Stimulated activated CD8-positive, alpha-beta memory T cell treated with anti-CD3 and anti-CD28 coated beads, Interleukin-7, amount 100 ng/mL, for 4 hours (primary cell): ENCODE data around the gene E4F1.
A peak's percentile ranks its signal among the peaks of the same experiment; 100 is the strongest.

Experiments
- DNase-seq, 2 donors: peaks; one replicate each; pipeline ENCODE4 v3.0.0-alpha.2; 2020; ENCODE audit warnings: low read depth in 2 of 2

Gene E4F1, protein sequence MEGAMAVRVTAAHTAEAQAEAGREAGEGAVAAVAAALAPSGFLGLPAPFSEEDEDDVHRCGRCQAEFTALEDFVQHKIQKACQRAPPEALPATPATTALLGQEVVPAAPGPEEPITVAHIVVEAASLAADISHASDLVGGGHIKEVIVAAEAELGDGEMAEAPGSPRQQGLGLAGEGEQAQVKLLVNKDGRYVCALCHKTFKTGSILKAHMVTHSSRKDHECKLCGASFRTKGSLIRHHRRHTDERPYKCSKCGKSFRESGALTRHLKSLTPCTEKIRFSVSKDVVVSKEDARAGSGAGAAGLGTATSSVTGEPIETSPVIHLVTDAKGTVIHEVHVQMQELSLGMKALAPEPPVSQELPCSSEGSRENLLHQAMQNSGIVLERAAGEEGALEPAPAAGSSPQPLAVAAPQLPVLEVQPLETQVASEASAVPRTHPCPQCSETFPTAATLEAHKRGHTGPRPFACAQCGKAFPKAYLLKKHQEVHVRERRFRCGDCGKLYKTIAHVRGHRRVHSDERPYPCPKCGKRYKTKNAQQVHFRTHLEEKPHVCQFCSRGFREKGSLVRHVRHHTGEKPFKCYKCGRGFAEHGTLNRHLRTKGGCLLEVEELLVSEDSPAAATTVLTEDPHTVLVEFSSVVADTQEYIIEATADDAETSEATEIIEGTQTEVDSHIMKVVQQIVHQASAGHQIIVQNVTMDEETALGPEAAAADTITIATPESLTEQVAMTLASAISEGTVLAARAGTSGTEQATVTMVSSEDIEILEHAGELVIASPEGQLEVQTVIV

DNA sequence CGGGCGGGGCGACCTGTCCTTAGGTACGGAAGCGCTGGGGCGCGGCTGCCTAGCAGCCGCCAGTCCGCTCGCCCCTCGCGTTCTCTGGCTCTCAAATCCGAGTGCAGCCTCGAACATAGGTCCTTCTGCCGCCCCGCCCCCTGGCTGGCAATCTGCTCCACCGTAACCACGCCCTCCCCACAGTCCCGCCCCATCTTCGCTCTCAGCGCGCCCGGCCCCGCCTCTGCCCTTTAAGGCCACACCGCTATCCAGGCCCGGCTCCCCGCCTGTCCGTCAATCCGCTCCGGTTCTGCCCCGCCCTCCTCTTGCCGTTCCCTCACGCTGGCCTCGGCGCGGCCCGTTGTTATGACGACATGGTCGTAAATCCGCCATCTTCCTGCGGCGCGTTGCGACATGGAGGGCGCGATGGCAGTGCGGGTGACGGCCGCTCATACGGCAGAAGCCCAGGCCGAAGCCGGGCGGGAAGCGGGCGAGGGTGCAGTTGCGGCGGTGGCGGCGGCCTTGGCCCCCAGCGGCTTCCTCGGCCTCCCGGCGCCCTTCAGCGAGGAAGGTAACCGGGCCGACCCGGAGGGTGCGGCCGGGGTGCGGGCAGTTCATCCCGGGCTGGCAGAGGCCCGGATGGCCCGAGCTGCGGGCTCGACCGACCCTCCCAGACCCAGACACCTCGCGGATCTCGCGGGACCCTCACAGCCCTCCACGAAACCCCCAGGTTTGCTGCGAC, at the start of gene E4F1:
Gene E4F1 (plus strand): TSS at position 371 of the 721 bp plus-strand sequence. CDS start 23 bp downstream, at position 394.
- peak; percentile 98 to 99 for DNase-seq

DNA sequence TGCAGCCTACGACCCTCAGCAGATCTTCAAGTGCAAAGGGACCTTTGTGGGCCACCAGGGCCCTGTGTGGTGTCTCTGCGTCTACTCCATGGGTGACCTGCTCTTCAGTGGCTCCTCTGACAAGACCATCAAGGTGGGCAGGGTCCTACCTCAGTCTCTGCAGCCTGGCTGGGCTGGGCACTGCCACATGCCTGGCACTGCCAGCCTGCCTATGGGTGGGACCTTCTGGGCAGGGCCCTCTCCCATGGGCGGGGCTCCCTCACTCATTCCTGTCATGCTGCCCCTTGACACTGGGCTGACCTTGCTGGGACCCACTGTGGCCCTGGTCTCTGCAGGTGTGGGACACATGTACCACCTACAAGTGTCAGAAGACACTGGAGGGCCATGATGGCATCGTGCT, 49.5 kb upstream of the E4F1 start:
- DNase-seq = no peak

DNA sequence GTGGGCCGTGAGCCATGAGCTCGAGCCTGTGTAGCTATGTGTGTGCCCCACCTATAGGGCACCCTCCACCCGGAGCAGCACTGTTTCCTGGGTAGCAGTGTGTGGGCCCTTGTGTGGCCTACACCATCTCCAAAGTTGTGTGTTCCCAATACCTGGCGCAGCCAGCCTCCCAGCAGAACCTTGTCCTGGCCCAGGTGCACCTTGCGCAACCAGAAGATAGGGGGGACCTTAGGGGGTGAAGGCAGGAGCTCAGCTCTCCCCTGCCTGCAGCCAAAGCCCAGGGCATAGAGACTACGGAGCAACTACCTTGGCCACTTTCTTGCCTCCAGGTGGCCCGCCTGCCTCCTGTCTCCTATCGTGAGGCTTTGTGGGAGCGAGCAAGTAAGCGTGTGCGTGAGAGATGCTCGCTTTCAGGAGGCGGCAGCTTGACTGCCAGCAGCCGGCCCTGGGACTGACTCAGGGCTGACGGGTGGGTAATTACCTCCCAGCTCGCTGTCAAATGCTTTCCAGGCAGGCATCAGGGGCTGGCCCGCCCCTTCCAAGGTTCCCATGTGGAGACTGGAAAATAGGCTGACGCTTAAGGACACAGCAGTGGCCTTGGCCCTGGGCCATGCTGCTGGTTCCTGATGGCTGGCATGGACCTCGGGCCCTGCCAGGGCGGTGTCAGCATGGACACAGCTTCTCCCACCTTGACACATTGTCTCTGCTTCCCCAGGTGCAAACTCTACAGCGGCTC, 48.8 kb upstream of the E4F1 start:
- DNase-seq = no peak

DNA sequence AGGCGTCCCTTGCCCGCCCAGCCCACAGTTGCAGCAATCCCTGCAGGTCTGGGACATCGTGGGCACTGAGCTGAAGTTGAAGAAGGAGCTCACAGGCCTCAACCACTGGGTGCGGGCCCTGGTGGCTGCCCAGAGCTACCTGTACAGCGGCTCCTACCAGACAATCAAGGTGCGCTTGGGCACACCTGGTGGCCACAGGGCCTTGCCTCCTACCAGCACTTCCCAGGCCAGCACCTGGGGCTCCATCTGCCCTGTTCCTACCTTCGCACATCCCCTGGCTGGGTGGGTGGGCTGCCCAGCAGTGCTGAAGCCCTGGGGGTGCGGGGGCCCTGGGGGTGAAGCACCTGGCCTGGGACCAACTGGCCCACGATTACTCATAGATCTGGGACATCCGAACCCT, 47.9 kb upstream of the E4F1 start:
- DNase-seq = no peak

DNA sequence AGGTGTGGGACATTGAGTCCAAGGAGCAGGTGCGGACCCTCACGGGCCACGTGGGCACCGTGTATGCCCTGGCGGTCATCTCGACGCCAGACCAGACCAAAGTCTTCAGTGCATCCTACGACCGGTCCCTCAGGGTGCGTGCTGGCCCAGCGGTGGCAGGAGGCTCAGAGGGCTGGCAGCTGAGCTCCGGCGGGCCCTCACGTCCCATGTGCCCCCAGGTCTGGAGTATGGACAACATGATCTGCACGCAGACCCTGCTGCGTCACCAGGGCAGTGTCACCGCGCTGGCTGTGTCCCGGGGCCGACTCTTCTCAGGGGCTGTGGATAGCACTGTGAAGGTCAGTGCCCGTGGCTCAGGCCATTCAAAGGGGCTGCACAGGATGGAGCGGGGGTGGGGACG, 47.3 kb upstream of the E4F1 start:
- no peak for DNase-seq

DNA sequence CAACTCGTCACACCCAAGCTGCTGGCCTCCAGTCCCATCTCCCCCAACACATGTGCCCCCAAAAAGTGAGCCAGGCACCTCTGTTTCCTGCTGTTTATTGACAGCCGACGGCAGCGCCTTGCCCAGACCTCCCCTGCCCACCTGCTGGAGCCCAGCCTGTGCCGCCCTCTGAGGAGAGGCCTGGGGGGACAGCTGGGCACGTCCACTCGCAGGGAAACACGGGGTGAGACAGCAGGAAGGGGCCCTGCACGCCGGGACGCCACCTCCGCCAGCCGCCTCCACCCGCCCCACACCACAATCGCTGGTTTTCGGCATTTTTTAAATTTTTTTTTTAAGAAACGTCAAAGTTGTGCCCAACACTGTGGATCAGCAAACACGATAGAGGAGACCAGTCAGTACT, 46.3 kb upstream of the E4F1 start:
- no peak for DNase-seq

DNA sequence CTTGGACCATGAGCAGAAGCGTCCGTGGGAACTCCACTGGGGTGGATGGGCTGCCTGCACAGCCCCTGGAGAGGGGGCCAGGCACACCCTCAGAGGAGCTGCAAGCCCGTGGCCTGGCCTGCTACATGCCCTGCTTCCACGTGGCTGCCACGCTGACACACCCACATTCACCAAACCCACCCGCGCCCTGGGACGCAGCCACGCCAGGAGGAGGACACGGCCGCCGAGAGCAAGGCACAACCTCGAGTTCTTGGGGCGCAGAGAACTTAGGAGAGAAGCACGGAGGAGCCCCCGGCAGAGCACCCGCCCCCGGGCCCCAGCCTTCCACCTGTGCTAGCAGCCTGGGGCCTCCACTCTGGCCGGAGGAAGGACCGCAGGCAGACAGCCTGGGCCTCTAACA, 45.8 kb upstream of the E4F1 start:
- DNase-seq = no peak

DNA sequence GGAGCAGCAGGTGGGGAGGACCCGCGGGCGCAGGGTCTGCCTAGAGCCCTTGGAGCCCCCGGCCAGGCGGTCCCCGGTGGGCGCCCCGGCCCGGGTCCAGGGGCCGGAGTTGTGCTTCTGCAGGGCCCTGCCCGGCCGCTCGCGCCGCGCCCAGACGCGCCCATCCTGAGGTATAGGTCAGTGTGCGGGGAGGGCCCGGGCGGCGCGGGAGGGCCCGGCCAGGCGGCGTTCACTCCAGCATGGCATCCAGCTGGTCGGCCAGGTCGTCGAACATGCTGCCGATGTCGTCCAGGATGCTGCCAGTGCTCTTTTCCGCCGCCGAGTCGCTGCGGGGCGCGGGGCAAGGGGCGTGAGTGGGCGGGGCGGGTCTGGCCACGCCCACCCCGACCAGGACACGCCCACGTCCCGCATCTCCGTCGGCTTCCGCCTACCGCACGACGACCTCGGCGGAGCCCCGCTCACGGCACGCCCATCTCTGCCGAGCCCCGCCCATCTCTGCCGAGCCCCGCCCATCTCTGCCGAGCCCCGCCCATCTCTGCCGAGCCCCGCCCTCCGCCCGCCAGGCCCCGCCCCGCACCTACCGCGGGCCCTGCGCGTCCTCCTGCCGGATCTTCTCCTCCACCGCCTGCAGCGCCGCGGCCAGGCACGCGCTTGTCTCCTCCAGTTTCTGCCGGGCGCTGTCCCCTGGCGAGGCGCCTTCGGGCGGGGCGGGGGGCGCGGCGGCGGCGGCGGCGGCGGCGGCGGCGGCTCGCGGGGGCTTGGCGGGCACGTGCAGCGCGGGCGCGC, 44.9 kb upstream of the E4F1 start:
- DNase-seq = no peak

DNA sequence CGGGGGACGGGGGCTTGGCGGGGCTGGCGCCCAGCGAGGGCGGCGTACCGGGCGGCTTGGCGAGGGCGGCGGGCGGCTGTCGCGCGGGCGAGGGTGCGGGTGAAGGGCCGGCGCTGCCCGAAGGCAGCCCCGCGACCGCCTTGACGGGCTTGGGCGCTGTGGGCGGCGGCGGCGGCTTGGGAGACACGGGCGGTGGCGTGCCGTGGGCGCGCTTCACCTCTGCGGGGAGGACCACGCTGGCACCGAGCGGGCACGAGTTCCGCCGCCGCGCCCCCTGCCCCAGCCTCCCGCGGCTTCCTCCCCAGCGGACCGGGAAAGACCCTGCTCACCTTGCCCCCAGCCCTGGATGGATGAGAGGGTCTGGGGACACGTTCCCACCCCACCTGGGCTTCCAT, 44.3 kb upstream of the E4F1 start:
- no peak for DNase-seq

DNA sequence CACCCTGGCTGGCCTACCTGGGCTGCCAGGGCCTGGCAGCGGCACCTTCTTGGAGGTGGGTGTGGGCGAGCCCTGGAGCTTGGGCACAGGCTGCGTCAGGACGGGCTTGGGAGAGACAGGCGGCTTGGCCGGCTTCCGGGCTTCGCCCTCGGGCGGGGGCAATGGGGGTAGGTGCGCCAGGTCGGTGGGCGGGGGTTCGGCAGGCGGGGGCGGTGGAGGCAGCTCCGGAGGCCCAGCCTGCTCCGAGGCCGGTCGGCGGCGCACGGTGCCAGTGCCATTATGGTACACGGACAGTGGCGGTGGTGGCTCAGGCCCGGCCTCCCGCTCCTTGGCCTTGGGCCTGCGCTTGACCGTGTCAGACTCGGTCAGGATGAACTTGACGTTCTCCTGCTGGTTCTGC, 43.8 kb upstream of the E4F1 start:
- no peak for DNase-seq

DNA sequence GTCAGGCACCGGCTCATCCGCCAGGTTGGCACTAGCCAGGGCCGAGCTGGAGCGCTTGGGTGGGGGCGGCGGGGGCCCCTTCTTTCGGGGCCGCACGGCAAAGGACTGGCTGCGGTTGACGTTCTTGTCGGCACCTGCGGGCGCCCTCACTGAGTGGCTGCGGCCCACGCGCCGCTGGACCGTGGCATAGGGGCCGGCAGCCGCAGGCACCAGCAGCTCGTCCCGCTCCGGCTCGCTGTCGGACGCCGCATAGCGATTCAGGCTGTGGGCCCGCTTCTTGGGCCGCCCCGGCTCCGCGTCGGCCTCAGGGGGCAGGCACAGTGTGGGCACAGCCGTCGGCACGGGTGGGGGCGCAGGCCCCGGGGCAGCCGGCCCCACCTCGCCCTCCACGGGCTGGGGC, 42.9 kb upstream of the E4F1 start:
- DNase-seq = no peak

DNA sequence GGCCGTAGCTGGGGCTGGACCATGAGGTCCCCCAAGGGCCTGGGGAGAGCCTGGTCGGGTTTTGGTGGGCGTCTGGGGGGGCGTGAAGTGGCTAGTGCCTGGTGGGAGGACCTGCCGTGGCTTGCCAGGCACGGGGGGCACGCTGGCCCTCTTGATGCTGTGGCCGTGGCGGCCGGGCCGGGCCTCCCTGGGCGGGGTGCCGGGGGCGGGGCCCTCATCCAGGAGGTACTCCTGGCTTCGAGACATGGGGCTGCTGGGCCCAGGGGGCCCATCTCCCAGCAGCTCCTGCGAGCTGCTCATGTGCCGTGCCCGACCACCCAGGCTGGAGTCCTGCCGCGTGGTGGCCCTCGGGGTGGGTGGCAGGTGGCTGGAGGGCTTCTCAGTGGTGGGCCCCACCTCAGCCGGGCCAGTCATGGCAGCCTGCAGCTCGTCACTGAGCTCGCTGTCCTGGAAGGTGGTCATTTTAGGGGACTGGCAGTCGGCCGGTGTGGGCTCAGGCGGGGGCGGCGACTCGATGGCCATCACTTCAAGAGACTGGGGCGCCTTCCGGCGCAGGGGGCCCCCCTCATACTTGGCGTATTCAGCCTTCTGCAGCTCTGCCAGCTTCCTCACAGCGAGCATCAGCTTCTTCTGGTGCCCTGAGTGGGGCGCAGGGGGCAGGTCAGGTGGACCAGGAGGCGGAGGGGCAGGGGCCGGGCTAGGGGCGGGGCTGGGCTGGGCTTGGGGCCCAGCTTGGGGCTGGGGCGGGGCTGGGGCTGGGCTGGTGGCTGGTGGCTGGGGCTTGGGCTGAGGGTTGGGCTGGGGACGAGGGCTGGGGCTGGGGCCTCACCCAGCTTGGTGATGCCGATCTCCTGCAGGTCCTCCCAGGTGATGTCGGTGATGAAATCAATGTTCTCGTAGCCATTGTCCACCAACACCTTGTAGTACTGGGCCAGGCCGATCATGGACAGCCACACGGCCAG, 42.1 kb upstream of the E4F1 start:
- no peak for DNase-seq

DNA sequence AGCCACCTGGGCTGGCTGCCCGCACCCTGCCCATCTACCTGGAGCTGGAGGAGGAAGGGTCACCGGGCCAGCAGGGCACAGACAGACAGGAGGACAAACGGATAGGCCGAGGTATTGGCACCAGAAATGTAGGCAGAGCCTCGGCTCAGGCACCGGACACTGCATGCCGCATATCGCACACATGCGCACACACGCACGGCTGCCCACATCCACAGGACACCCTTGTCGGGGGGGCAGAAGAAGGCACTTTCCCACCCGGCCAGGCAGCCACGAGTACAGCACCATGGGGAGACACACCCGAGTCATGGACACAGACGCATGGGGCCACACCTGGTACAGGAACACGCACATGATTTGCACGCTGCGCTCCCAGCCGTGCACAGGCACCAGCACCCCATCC, 41.4 kb upstream of the E4F1 start:
- DNase-seq = no peak

DNA sequence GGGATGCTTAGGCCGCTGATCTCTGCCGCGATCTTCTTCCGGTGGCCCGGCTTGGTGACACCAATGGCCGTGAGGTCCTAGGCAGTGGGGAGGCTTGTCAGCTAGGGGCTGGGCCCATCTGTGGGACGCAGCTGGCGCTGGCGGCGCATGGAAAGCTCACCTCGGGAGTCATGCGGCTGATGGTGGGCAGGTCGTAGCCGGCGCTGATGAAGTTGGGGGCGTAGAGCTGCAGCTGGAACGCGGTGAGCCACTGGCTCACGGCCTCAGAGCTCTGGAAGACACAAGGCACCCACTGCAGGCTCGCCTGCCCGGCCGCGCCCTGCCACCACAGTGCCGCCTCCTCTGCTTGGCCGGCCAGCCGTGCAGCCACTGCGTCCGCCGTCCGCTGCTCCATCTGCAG, 39.7 kb upstream of the E4F1 start:
- DNase-seq = no peak

DNA sequence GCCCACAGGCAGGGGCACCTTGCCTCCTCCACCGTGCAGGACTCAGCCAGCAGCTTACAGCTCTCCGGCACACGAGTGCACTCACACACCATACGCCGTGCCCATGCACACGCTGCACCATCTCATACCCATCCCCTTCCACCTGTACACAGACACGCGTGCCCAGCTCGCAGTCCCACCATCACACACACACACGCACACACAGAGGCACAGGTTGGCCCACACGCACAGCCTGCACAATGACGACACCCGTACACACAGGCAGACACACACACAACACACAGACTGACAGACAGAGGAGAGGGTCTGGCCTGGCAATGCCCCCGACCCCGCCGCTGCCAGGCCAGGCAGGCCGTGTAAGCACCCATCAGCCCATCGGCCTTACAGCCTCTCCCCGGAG, 39.0 kb upstream of the E4F1 start:
- DNase-seq = no peak

DNA sequence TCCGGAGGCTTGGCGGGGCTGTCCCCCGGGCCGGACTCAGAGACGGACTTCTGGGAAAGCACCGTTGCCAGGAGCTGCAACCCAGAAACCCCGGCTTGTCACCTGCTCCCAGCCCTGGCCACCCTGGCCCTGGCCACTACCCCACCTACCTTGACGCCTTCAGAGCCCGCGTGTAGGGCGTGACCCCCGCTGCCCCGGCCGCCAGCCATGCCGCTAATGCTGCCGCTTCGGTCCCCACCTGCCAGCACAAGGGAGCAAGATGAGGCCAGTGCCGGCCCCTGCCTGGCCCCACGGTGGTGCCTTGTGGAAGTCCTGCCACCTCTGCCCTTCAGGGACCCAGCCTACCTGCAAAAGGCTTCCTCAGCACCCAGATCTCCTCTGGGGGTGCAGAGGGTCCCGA, 38.4 kb upstream of the E4F1 start:
- no peak for DNase-seq

DNA sequence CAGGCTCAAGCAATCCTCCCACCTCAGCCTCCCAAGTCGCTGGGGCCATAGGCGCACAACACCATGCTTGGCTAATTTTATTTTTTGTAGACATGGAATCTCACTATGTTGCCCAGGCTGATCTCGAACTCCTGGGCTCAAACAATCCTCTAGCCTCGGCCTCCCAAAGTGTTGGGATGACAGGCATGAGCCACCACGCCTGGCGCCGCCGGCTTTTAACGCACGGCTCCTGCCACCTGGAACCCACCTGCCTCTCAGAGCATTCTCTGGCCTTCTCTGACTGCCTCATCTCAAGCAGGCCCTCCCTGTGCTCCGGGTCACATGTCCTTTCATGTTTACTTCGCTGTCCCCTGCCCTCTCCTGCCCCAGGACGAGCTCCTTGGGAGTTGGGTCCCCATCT, 37.3 kb upstream of the E4F1 start:
- no peak for DNase-seq

DNA sequence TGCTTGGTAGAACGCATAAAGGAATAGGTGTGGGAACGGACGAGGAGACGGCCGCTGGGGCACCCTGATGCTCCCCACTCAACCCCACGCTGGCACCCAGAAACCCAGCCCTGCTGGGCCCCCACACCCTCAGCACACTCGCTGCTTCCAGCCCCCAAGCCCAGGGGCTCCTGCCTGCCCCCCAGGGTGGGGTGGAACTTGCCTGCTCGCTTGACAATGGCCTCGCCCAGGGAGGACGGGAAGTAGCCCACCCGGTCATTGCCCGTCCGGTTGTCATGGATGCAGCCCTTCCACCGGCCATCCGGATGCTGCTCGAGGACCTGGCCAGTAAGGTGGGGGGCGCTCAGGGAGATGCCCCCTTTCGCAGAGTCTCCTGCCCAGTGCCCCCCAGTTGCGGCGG, 36.9 kb upstream of the E4F1 start:
- DNase-seq = no peak

DNA sequence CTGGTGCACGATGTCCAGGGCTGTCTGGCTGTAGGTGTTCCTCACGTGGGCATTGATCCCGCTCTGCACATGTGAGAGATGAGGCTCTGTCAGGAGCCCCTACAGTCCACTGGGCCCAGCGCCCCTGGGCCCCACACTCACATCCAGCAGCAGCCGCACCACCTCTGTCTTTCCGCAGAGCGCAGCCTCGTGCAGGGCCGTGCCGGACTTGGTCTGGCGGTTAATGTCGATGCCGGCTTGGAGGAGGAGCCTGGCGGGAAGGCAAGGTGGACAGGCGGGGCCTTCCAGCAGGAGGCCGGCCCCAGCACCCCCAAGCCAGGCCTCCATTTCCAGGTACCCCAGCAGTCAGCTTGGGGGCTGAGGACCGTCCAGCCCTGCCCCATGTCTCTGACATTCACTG, 36.2 kb upstream of the E4F1 start:
- no peak for DNase-seq

DNA sequence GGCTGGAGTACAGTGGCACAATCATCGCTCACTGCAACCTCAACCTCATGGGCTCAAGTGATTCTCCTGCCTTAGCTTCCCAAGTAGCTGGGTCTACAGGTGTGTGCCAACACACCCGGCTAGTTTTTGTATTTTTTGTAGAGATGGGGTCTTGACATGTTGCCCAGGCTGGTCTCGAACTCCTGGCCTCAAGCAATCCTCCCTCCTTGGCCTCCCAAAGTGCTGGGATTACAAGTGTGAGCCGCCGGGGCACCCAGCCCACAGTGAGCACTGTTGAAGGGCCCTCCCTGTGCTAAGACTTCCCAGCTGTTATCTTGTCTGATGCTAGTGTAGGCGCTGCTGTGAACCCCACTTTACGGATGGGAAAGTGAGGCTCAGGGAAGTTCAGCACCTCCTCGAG, 35.0 kb upstream of the E4F1 start:
- DNase-seq = no peak
